H1 (cell line): ENCODE data around the gene KLKB1. TPM values are rescaled to one million over a fixed set of nuclear protein-coding genes. Genes with fewer than 3 reads are reported as not detected.

ENCODE experiments used
- CTCF ChIA-PET: fragments of 300-600 bp; sonication (Branson Sonifier 250); formaldehyde crosslinking; loops from one replicate; lab custom pipeline; 2021; ENCODE audit not compliant: partially characterized antibody; lab: Charles Lee
- POLR2A ChIA-PET: fragments of 300-600 bp; sonication (Branson Sonifier 250); formaldehyde crosslinking; loops from one replicate; lab custom pipeline; 2021; ENCODE audit warnings: inconsistent platforms; ENCODE audit not compliant: partially characterized antibody; lab: Charles Lee
- DNase-seq, 2 experiments: peaks; one replicate each; pipeline versions ENCODE4 v3.0.0 to v3.0.0-alpha.2; 2010 to 2022; ENCODE audit warnings: low spot score in 2 of 2, low read depth in 1 of 2, mixed read lengths in 1 of 2
- FAIRE-seq: peaks from 2 replicates; lab custom pipeline; 2011; peaks lifted over from hg19 to GRCh38; lab: Jason Lieb, UNC
- H2AFZ ChIP-seq: 2 replicates; pipeline ENCODE4 v1.8.1; 2012; ENCODE audit warnings: low read length, inconsistent platforms
- H2AK5ac ChIP-seq: 2 replicates; pipeline ENCODE4 v1.6.1; 2013; ENCODE audit warnings: low read depth, low read length
- H2BK120ac ChIP-seq: replicated peaks from 2 replicates; pipeline ENCODE3; 2013; ENCODE audit warnings: low read depth, low read length, inconsistent platforms
- H2BK12ac ChIP-seq: 2 replicates; pipeline ENCODE4 v1.6.1; 2013; ENCODE audit warnings: low read depth, low read length
- H2BK15ac ChIP-seq: 2 replicates; pipeline ENCODE4 v1.6.1; 2013; ENCODE audit warnings: low read length
- H2BK20ac ChIP-seq: 2 replicates; pipeline ENCODE4 v1.6.1; 2013; ENCODE audit warnings: low read length
- H2BK5ac ChIP-seq: 2 replicates; pipeline ENCODE4 v1.6.1; 2013; ENCODE audit warnings: low read depth, low read length
- H3K14ac ChIP-seq: 2 replicates; pipeline ENCODE4 v1.6.1; 2013; ENCODE audit warnings: inconsistent platforms; ENCODE audit not compliant: insufficient read length
- H3K18ac ChIP-seq: 2 replicates; pipeline ENCODE4 v1.6.1; 2013; ENCODE audit warnings: low read length; ENCODE audit errors: extremely low read depth
- H3K23ac ChIP-seq: 2 replicates; pipeline ENCODE4 v1.6.1; 2013; ENCODE audit warnings: inconsistent platforms; ENCODE audit not compliant: insufficient read length
- H3K23me2 ChIP-seq: 2 replicates; pipeline ENCODE4 v1.6.1; 2013; ENCODE audit warnings: low read depth, low read length
- H3K27ac ChIP-seq: 2 replicates; pipeline ENCODE4 v1.6.1; 2011; ENCODE audit warnings: low read depth, low read length, inconsistent platforms
- H3K27me3 ChIP-seq, 4 experiments: replicated peaks in 1 of 4; 1 replicate in 1 of 4; 2 replicates in 3 of 4; pipeline versions ENCODE4 v1.6.1 to v1.8.1; 2011 to 2013; ENCODE audit warnings: low read length in 3 of 4, mild to moderate bottlenecking in 3 of 4, inconsistent platforms in 2 of 4, mixed read lengths in 2 of 4, moderate library complexity in 1 of 4; ENCODE audit not compliant: control insufficient read depth in 3 of 4, insufficient read depth in 3 of 4; ENCODE audit errors: extremely low read depth in 1 of 4
- H3K36me3 ChIP-seq, 4 experiments: 2 replicates each; pipeline versions ENCODE4 v1.6.1 to v1.8.1; 2011 to 2013; ENCODE audit warnings: mild to moderate bottlenecking in 4 of 4, low read length in 3 of 4, moderate library complexity in 2 of 4, control low read depth in 1 of 4, inconsistent platforms in 1 of 4; ENCODE audit not compliant: insufficient read depth in 4 of 4, control insufficient read depth in 2 of 4
- H3K4ac ChIP-seq: replicated peaks from 2 replicates; pipeline ENCODE3; 2013; ENCODE audit warnings: low read length, low read depth, mixed read lengths, inconsistent platforms; ENCODE audit not compliant: insufficient read length
- H3K4me1 ChIP-seq, 4 experiments: replicated peaks in 1 of 4; 1 replicate in 1 of 4; 2 replicates in 3 of 4; pipeline versions ENCODE4 v1.6.1 to v1.8.1; 2011 to 2013; ENCODE audit warnings: low read length in 3 of 4, inconsistent platforms in 2 of 4, mixed read lengths in 1 of 4; ENCODE audit not compliant: insufficient read depth in 4 of 4, control insufficient read depth in 3 of 4
- H3K4me2 ChIP-seq, 2 experiments: 2 replicates each; pipeline versions ENCODE4 v1.6.1 to v1.8.1; 2011 to 2013; ENCODE audit warnings: low read depth in 2 of 2, low read length in 2 of 2, control low read depth in 1 of 2, inconsistent platforms in 1 of 2, mild to moderate bottlenecking in 1 of 2; ENCODE audit not compliant: insufficient read depth in 1 of 2
- H3K4me3 ChIP-seq, 4 experiments: fragments of 200-600, 300-600 bp in 1 of 4; sonication (generic), shearing (Covaris generic), sonication (Bioruptor Twin) in 1 of 4; 2 replicates each; pipeline versions ENCODE4 v1.5.1 to v1.8.1; 2011 to 2016; ENCODE audit warnings: low read length in 4 of 4, low read depth in 3 of 4, control low read depth in 2 of 4, inconsistent platforms in 2 of 4, mild to moderate bottlenecking in 2 of 4, mixed read lengths in 1 of 4, moderate library complexity in 1 of 4; ENCODE audit not compliant: insufficient read depth in 2 of 4; ENCODE audit errors: extremely low read depth in 1 of 4
- H3K56ac ChIP-seq: replicated peaks from 2 replicates; pipeline ENCODE3; 2013; ENCODE audit warnings: low read depth, mild to moderate bottlenecking, mixed read lengths, low read length, inconsistent platforms; ENCODE audit not compliant: insufficient read length
- H3K79me1 ChIP-seq: 2 replicates; pipeline ENCODE4 v1.6.1; 2013; ENCODE audit warnings: low read depth, low read length, control low read depth
- H3K79me2 ChIP-seq, 2 experiments: 2 replicates each; pipeline versions ENCODE4 v1.6.1 to v1.8.1; 2012 to 2013; ENCODE audit warnings: low read length in 2 of 2, mild to moderate bottlenecking in 2 of 2, inconsistent platforms in 1 of 2; ENCODE audit not compliant: insufficient read depth in 2 of 2, control insufficient read depth in 1 of 2
- H3K9ac ChIP-seq, 4 experiments: replicated peaks in 1 of 4; 1 replicate in 1 of 4; 2 replicates in 3 of 4; pipeline versions ENCODE4 v1.6.1 to v1.8.1; 2011 to 2013; ENCODE audit warnings: low read depth in 3 of 4, low read length in 3 of 4, control low read depth in 2 of 4, mild to moderate bottlenecking in 2 of 4, moderate library complexity in 2 of 4, inconsistent platforms in 1 of 4; ENCODE audit errors: extremely low read depth in 1 of 4
- H3K9me3 ChIP-seq, 2 experiments: 2 replicates each; pipeline versions ENCODE4 v1.6.1 to v1.8.1; 2012 to 2013; ENCODE audit warnings: mild to moderate bottlenecking in 2 of 2, moderate library complexity in 2 of 2, control low read depth in 1 of 2, inconsistent platforms in 1 of 2, low read depth in 1 of 2, low read length in 1 of 2, mixed read lengths in 1 of 2; ENCODE audit not compliant: insufficient read depth in 2 of 2
- H4K20me1 ChIP-seq, 2 experiments: replicated peaks in 1 of 2; 2 replicates each; pipeline versions ENCODE3 to v1.8.1; 2011 to 2013; ENCODE audit warnings: inconsistent platforms in 2 of 2, low read length in 2 of 2, mild to moderate bottlenecking in 1 of 2; ENCODE audit not compliant: insufficient read depth in 2 of 2, control insufficient read depth in 1 of 2
- H4K5ac ChIP-seq: 2 replicates; pipeline ENCODE4 v1.6.1; 2013; ENCODE audit warnings: low read length, low read depth, mixed read lengths, inconsistent platforms; ENCODE audit not compliant: insufficient read length
- H4K8ac ChIP-seq: 2 replicates; pipeline ENCODE4 v1.8.0; 2013; ENCODE audit warnings: mild to moderate bottlenecking, moderate library complexity, low read length, inconsistent platforms; ENCODE audit not compliant: insufficient read depth; ENCODE audit errors: extremely low read depth
- H4K91ac ChIP-seq: replicated peaks from 2 replicates; pipeline ENCODE3; 2013; ENCODE audit warnings: low read length, mixed read lengths, inconsistent platforms; ENCODE audit not compliant: insufficient read length
- BCL11A ChIP-seq, 2 experiments: IDR thresholded peaks; one replicate each; pipeline ENCODE4 v1.6.1; 2011; ENCODE audit warnings: low read depth in 2 of 2, low read length in 2 of 2, mild to moderate bottlenecking in 2 of 2
- CHD2 ChIP-seq: IDR thresholded peaks from 2 replicates; pipeline ENCODE4 v1.6.1; 2012; ENCODE audit warnings: low read length, improper control_type of control experiment
- HDAC6 ChIP-seq: IDR thresholded peaks from one replicate; pipeline ENCODE4 v1.7.1; 2012; ENCODE audit warnings: low read depth, mild to moderate bottlenecking, inconsistent platforms, low read length, moderate library complexity
- JUND ChIP-seq: IDR thresholded peaks from 2 replicates; pipeline ENCODE4 v1.6.1; 2011; ENCODE audit warnings: mild to moderate bottlenecking, improper control_type of control experiment, low read length
- KDM1A ChIP-seq: fragments of 200-600, 300-600 bp; sonication (generic); IDR thresholded peaks from 2 replicates; pipeline ENCODE4 v1.7.1; 2016; ENCODE audit warnings: mild to moderate bottlenecking, low read length, borderline replicate concordance
- NRF1 ChIP-seq: IDR thresholded peaks from 2 replicates; pipeline ENCODE4 v1.6.1; 2011; ENCODE audit warnings: mild to moderate bottlenecking, low read depth, low read length, improper control_type of control experiment
- RNF2 ChIP-seq: fragments of 200-900, 300-1000 bp; sonication (generic); IDR thresholded peaks from 2 replicates; pipeline ENCODE4 v1.7.1; 2016; ENCODE audit warnings: borderline replicate concordance, low read depth, mild to moderate bottlenecking, antibody characterized with exemption, low read length; ENCODE audit not compliant: poor library complexity, severe bottlenecking; ENCODE audit errors: missing control alignments
- SAP30 ChIP-seq: fragments of 300-600 bp; sonication (generic); IDR thresholded peaks from 2 replicates; pipeline ENCODE4 v1.7.1; 2012; ENCODE audit warnings: low read length, moderate library complexity, mild to moderate bottlenecking, inconsistent platforms; ENCODE audit not compliant: insufficient read depth, insufficient replicate concordance
- SP1 ChIP-seq: IDR thresholded peaks from 2 replicates; pipeline ENCODE4 v1.6.1; 2011; ENCODE audit warnings: low read depth, low read length
- SRF ChIP-seq: IDR thresholded peaks from 2 replicates; pipeline ENCODE4 v1.6.1; 2011; ENCODE audit warnings: mild to moderate bottlenecking, low read depth, low read length, moderate library complexity
- WGBS, 2 experiments: shearing (Covaris generic) in 1 of 2; methylation state at CpG; one replicate each; pipeline versions ENCODE4 v1.1.6 to v1.1.7; 2013 to 2015; ENCODE audit warnings: low lambda C conversion rate in 2 of 2, mixed read lengths in 2 of 2, inconsistent platforms in 1 of 2, low coverage in 1 of 2, missing lambda C conversion rate in 1 of 2; ENCODE audit not compliant: insufficient replicate concordance in 2 of 2, insufficient coverage in 1 of 2, insufficient read length in 1 of 2; ENCODE audit errors: extremely low coverage in 1 of 2, missing lambda C conversion rate in 1 of 2; 5-methylcytosine and 5-hydroxymethylcytosine counted together
- polyA plus RNA-seq, 7 experiments: library from polyadenylated mRNA; depleted of rRNA in 3 of 7; stranded (reverse) in 5 of 7; unstranded in 2 of 7; fragments of >200 nt in 5 of 7; fragments of 200-250 nt in 2 of 7; gene quantifications; 1 replicate in 5 of 7; 2 replicates in 1 of 7; 4 replicates in 1 of 7; pipeline versions ENCODE4 v1.2.1 to v1.2.3, GENCODE V29; 2011 to 2013; ENCODE audit warnings: missing spikeins in 2 of 7, mixed read lengths in 2 of 7
- total RNA-seq: library from RNA; stranded (reverse); fragmentation: NEBNext Ultra II Directional; extraction: Animal tissue kit (Norgen Biotek cat#: 25700); gene quantifications from 2 replicates; pipeline ENCODE4 v1.2.1, GENCODE V29; 2021

Gene KLKB1
- total and polyA plus RNA-seq, 2 of the 8 experiments (the other 6 are each of a cell fraction or from before 2014, with no cell fraction given), result 12.0 to 20.9 TPM

- Histone ChIP-seq H3K36me3 (peaks cover 0 to 20% (median 9%) of the 10 kb centered on the region in 4 experiments; a peak in 4 of 8 replicates), H3K4me2 (peak overlapping the region; percentile 51 to 59), H3K79me1 (no peaks in the 10 kb centered on the region), H3K27me3 (no peaks in the 10 kb centered on the region), H4K8ac (no peak overlapping the region), H3K9ac (peak overlapping the region in 3 of 4 experiments; percentile 14 to 56 (median 47); a peak in 3 of 7 replicates), H3K23me2 (peaks cover 6% of the 10 kb centered on the region; the same call in 1 of the 2 replicates), H3K56ac (peak overlapping the region; percentile 36), H3K9me3 (no peaks in the 10 kb centered on the region; a peak in 1 of 4 replicates), H3K4ac (peak overlapping the region; percentile 40), H2BK5ac (peak overlapping the region; percentile 99), H4K91ac (peak overlapping the region; percentile 67), H4K20me1 (no peaks in the 10 kb centered on the region), H3K27ac (peak overlapping the region; percentile 91), H3K18ac (peak overlapping the region; percentile 79; the same call in 1 of the 2 replicates), H2BK12ac (peak overlapping the region; percentile 91), H3K14ac (no peak overlapping the region), H4K5ac (peak overlapping the region; percentile 85), H2BK15ac (no peak overlapping the region), H3K79me2 (peaks cover 0 to 24% of the 10 kb centered on the region in 2 experiments; a peak in 3 of 4 replicates), H3K4me1 (peaks cover 7 to 26% (median 23%) of the 10 kb centered on the region in 4 experiments; a peak in 6 of 7 replicates), H2AFZ (no peak overlapping the region), H2AK5ac (peak overlapping the region; percentile 72), H2BK20ac (peak overlapping the region; percentile 97), H3K23ac (no peak overlapping the region), H2BK120ac (peak overlapping the region; percentile 91), H3K4me3 (peak overlapping the region in 1 of 4 experiments; percentile 45; a peak in 2 of 8 replicates)
- no peak for DNase-seq
- CTCF ChIA-PET, result interaction anchor here (1.3 kb wide), 1 partner anchor 48 kb away, joined by 4 read pairs; no protein-coding TSS in a partner anchor
- 2% methylated on average over 8 of the region's 8 CpGs; no CpG with 5 or more reads in 1 of the 2 experiments for WGBS, 2 experiments
- peak; percentile 94 for FAIRE-seq
- POLR2A ChIA-PET, result interaction anchor here (0.6 to 5.8 kb wide), 15 partner anchors 8 to 1745 kb away, joined by 3 to 37 read pairs (median 4); partner anchors contain the start of gene F11
- TF ChIP-seq NRF1, result no peak
- TF ChIP-seq HDAC6, result no peak
- no peak for TF ChIP-seq JUND
- TF ChIP-seq SRF, result no peak
- TF ChIP-seq SAP30, result no peak
- TF ChIP-seq RNF2, result no peak
- TF ChIP-seq SP1, result peak; percentile 71; the same call in 1 of the 2 replicates
- no peak for TF ChIP-seq BCL11A (IDR thresholded peaks at IDR 0.05; ENCODE audit: low read depth in 2 of 2, low read length in 2 of 2)
- no peak for TF ChIP-seq KDM1A
- TF ChIP-seq CHD2, result no peak
These were observed 22.8 kb downstream of the KLKB1 start for GRCh38 chr4:186249785-186250754.
